OCI-LY7 (cell line): ENCODE measurements around the gene CAMK2B. TPM values are rescaled to one million over a fixed set of nuclear protein-coding genes. Genes with fewer than 3 reads are reported as not detected.

Experiments used
- BruUV-seq: library from RNA; stranded (reverse); fragments of 400-500 nt; replicated peaks from 2 replicates; lab custom pipeline; 2021; lab: Mats Ljungman, UMichigan
- CTCF ChIA-PET: fragments of 300-600 bp; sonication (Branson Sonifier 250); formaldehyde crosslinking; loops from one replicate; lab custom pipeline; 2022; ENCODE audit warnings: antibody characterized with exemption; ENCODE audit not compliant: unreplicated experiment; lab: Charles Lee
- POLR2A ChIA-PET: fragments of 300-600 bp; sonication (Branson Sonifier 250); formaldehyde crosslinking; loops from one replicate; lab custom pipeline; 2022; ENCODE audit warnings: antibody characterized with exemption; lab: Charles Lee
- DNase-seq: peaks from one replicate; pipeline ENCODE4 v3.0.0-alpha.2; 2015; ENCODE audit warnings: low spot score
- H2AFZ ChIP-seq: fragments of 200-600 bp; sonication (generic), shearing (Covaris generic); 2 replicates; pipeline ENCODE4 v1.6.1; 2014; ENCODE audit warnings: mild to moderate bottlenecking, antibody characterized with exemption, low read length, moderate library complexity
- H3K27ac ChIP-seq: fragments of 200-600 bp; sonication (generic); 2 replicates; pipeline ENCODE4 v1.5.1; 2014; ENCODE audit warnings: mixed run types, low read depth, mild to moderate bottlenecking, moderate library complexity, low read length, inconsistent platforms; ENCODE audit not compliant: poor library complexity, severe bottlenecking
- H3K36me3 ChIP-seq: fragments of 200-600 bp; sonication (generic); 2 replicates; pipeline ENCODE4 v1.6.1; 2014; ENCODE audit warnings: mild to moderate bottlenecking, antibody characterized with exemption, low read length, moderate library complexity, mixed read lengths; ENCODE audit not compliant: insufficient read depth
- H3K4me1 ChIP-seq: fragments of 200-600 bp; sonication (generic); 2 replicates; pipeline ENCODE4 v1.5.1; 2014; ENCODE audit warnings: mild to moderate bottlenecking, low read length; ENCODE audit not compliant: insufficient read depth, poor library complexity, severe bottlenecking
- H3K4me2 ChIP-seq: fragments of 200-600 bp; sonication (generic); 2 replicates; pipeline ENCODE4 v1.6.1; 2014; ENCODE audit warnings: mild to moderate bottlenecking, low read length
- H3K4me3 ChIP-seq: fragments of 200-600 bp; sonication (generic); 2 replicates; pipeline ENCODE4 v1.5.1; 2014; ENCODE audit warnings: mild to moderate bottlenecking, low read depth, low read length; ENCODE audit not compliant: poor library complexity, severe bottlenecking
- H3K79me2 ChIP-seq: fragments of 200-600 bp; sonication (generic); 2 replicates; pipeline ENCODE4 v1.6.1; 2016; ENCODE audit warnings: low read depth, mild to moderate bottlenecking, low read length, moderate library complexity, mixed read lengths; ENCODE audit not compliant: insufficient read depth
- H3K9me2 ChIP-seq: fragments of 200-600 bp; sonication (generic); 2 replicates; pipeline ENCODE4 v1.6.1; 2016; ENCODE audit warnings: mild to moderate bottlenecking, low read length, mixed read lengths; ENCODE audit not compliant: insufficient read depth
- H3K9me3 ChIP-seq: fragments of 200-600 bp; sonication (generic); 2 replicates; pipeline ENCODE4 v1.6.1; 2014; ENCODE audit warnings: mild to moderate bottlenecking, mixed run types, low read length, mixed read lengths
- H4K20me1 ChIP-seq: fragments of 200-600 bp; sonication (generic); 2 replicates; pipeline ENCODE4 v1.6.1; 2014; ENCODE audit warnings: mild to moderate bottlenecking, antibody characterized with exemption, low read length, moderate library complexity, mixed read lengths; ENCODE audit not compliant: insufficient read depth
- EZH2phosphoT487 ChIP-seq: fragments of 200-600 bp; sonication (generic); IDR thresholded peaks from 2 replicates; pipeline ENCODE4 v1.6.1; 2018; ENCODE audit warnings: low read depth, borderline replicate concordance, mild to moderate bottlenecking, mixed run types, antibody characterized with exemption, low read length, moderate library complexity, mixed read lengths
- intact Hi-C: fragments of 100-400 bp; cut with micrococcal nuclease; formaldehyde crosslinking; loops from one replicate; pipeline ENCODE4 v1.10.0; 2022; ENCODE audit not compliant: unreplicated experiment
- total RNA-seq, 2 experiments: library from RNA; depleted of rRNA in 1 of 2; stranded (reverse); fragments of >200 nt in 1 of 2; shearing (Covaris generic) in 1 of 2; gene quantifications; 2 replicates each; pipeline ENCODE4 v1.2.3, GENCODE V29; 2014 to 2022
- TF ChIP-seq, protein P1 (sequence below): fragments of 200-600 bp; sonication (generic); conservative IDR thresholded peaks from 2 replicates; pipeline ENCODE4 v1.5.1; 2014; ENCODE audit warnings: mild to moderate bottlenecking, antibody characterized with exemption, low read length, moderate library complexity, mixed read lengths

Gene CAMK2B
- total RNA-seq, 2 experiments from 2014 or later = 0.66 to 1.1 TPM

DNA sequence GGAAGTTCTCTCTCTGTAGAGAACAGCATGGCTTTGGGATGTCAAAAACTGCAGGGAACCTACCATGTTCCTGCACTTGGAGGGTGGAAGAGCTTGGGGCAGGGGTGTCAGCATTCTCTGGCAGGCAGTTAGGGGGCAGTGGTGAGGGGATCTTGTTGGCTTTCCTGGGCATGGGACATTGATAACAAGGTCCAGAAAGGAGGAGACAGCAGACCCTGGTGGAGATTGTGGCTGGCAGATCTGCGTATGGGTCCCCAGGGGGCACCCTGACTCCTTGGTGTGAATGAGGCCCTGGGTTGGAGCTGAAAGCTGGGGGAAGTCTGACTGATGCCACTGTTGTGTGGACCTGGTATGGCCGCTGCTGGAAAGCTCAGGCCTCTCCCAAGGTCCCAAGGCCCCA is 22.9 kb upstream of the CAMK2B start:
- Histone ChIP-seq H3K27ac (no peak overlapping the region), H3K9me3 (no peaks in the 10 kb centered on the region), H2AFZ (no peak overlapping the region), H3K36me3 (no peaks in the 10 kb centered on the region), H3K79me2 (no peaks in the 10 kb centered on the region), H3K4me2 (no peak overlapping the region), H3K4me1 (no peaks in the 10 kb centered on the region), H3K9me2 (no peaks in the 10 kb centered on the region), H3K4me3 (no peak overlapping the region), H4K20me1 (no peaks in the 10 kb centered on the region)
- DNase-seq = peak; percentile 73
- TF ChIP-seq, protein P1, sequence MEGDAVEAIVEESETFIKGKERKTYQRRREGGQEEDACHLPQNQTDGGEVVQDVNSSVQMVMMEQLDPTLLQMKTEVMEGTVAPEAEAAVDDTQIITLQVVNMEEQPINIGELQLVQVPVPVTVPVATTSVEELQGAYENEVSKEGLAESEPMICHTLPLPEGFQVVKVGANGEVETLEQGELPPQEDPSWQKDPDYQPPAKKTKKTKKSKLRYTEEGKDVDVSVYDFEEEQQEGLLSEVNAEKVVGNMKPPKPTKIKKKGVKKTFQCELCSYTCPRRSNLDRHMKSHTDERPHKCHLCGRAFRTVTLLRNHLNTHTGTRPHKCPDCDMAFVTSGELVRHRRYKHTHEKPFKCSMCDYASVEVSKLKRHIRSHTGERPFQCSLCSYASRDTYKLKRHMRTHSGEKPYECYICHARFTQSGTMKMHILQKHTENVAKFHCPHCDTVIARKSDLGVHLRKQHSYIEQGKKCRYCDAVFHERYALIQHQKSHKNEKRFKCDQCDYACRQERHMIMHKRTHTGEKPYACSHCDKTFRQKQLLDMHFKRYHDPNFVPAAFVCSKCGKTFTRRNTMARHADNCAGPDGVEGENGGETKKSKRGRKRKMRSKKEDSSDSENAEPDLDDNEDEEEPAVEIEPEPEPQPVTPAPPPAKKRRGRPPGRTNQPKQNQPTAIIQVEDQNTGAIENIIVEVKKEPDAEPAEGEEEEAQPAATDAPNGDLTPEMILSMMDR = peak; percentile 80
- no peak for TF ChIP-seq EZH2phosphoT487
- BruUV-seq = no TSS peak
- intact Hi-C loops = loop anchor here (1.0 kb wide), 2 partner anchors 129 to 217 kb away; no protein-coding TSS in a partner anchor
- POLR2A ChIA-PET = interaction anchor here (0.5 to 1.2 kb wide), 2 partner anchors 84 to 115 kb away, joined by 3 to 4 read pairs; no protein-coding TSS in a partner anchor
- CTCF ChIA-PET = interaction anchor here (0.8 to 1.2 kb wide), 2 partner anchors 30 to 187 kb away, joined by 3 to 4 read pairs; no protein-coding TSS in a partner anchor

DNA sequence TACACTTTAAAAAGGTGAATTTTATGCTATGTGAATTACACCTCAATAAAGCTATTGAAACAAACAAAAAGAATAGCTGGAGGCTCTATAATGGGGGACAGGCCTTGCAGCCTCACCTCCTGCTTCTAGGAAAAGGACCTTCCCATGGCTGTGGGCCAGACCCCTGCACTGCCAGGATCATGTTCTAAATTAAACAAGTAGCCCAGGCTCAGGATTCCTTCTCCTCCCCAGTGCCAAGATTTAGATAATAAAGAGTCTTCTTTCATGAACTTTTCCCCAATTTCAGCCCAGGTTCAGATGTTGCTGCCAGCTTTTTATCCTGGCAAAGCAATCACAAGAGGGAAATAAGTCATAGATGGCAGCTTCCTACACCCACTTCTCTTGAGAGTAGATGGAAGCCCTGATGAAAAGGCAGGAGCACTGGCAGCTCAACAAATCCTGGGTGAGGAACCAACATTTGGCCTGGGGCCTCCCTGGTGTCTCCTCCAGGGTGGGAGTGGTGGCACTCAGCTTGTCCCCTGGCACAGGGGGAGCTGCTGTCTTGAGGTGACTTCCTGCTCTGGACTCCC is 22.2 kb upstream of the CAMK2B start:
- CTCF ChIA-PET = interaction anchor here (1.2 kb wide), 1 partner anchor 187 kb away, joined by 3 read pairs; no protein-coding TSS in a partner anchor
- Histone ChIP-seq H3K36me3 (no peaks in the 10 kb centered on the region), H3K9me3 (no peaks in the 10 kb centered on the region), H3K79me2 (no peaks in the 10 kb centered on the region), H3K9me2 (no peaks in the 10 kb centered on the region), H3K4me2 (no peak overlapping the region), H3K27ac (no peak overlapping the region), H2AFZ (no peak overlapping the region), H3K4me3 (no peak overlapping the region), H4K20me1 (no peaks in the 10 kb centered on the region), H3K4me1 (no peaks in the 10 kb centered on the region)
- POLR2A ChIA-PET = interaction anchor here (0.5 to 1.2 kb wide), 3 partner anchors 20 to 116 kb away, joined by 3 to 4 read pairs (median 3); no protein-coding TSS in a partner anchor
- DNase-seq = no peak
- intact Hi-C loops = loop anchor here (1.0 kb wide), 2 partner anchors 130 to 218 kb away; no protein-coding TSS in a partner anchor
- no TSS peak for BruUV-seq
- TF ChIP-seq, protein P1 = no peak
- TF ChIP-seq EZH2phosphoT487 = no peak

DNA sequence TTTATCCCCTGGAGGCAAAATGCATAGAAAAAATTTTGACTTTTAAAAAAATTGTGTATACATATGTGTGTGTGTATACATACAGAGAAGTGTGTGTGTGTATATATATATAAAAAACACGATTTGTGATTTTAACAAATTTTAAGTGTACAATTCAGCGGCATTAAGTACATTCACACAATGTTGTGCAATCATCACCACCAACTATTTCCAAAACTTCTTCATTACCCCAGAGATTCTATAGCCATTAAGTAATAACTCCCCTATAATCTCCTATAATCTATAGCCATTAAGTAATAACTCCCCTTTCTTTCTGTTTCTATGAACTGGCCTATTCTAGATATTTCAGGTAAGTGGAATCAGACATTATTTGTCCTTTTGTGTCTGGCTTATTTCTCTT is 20.7 kb upstream of the CAMK2B start:
- no TSS peak for BruUV-seq
- H3K9me3 ChIP-seq = no peaks in the 10 kb centered on the region
- intact Hi-C loops = no loop called here
- DNase-seq = no peak
- TF ChIP-seq, protein P1 = no peak
- TF ChIP-seq EZH2phosphoT487 = no peak
- no peak overlapping the region for H3K4me3 ChIP-seq
- H3K9me2 ChIP-seq = no peaks in the 10 kb centered on the region
- CTCF ChIA-PET = no interaction called here
- POLR2A ChIA-PET = no interaction called here
- H3K4me1 ChIP-seq = no peaks in the 10 kb centered on the region
- no peaks in the 10 kb centered on the region for H3K79me2 ChIP-seq
- no peak overlapping the region for H2AFZ ChIP-seq
- H4K20me1 ChIP-seq = no peaks in the 10 kb centered on the region
- H3K36me3 ChIP-seq = no peaks in the 10 kb centered on the region
- H3K27ac ChIP-seq = no peak overlapping the region
- no peak overlapping the region for H3K4me2 ChIP-seq
